ENCODE data around the gene EEF1B2.

- no peak for TF ChIP-seq CTCF (conservative IDR thresholded peaks at IDR 0.05; ENCODE audit: low read depth in 2 of 2)
- TF ChIP-seq REST (IDR thresholded peaks at IDR 0.05; ENCODE audit: unreplicated experiment), result no peak
- TF ChIP-seq EZH2phosphoT487 (IDR thresholded peaks at IDR 0.05; ENCODE audit: unreplicated experiment), result no peak
- no peak for TF ChIP-seq POLR2AphosphoS5 (IDR thresholded peaks at IDR 0.05; ENCODE audit: low read depth)
- no peak for TF ChIP-seq EZH2 (IDR thresholded peaks at IDR 0.05; ENCODE audit: low read depth, unreplicated experiment)
Observed at GRCh38 chr2:206208900-206209299, 49.2 kb downstream of the EEF1B2 start.

All from GM23338 (cell line).